ENCODE measurements around the gene NDRG2. TPM values are rescaled to one million over a fixed set of nuclear protein-coding genes. Genes with fewer than 3 reads are reported as not detected.

Gene NDRG2
- total and polyA plus RNA-seq, 4 experiments from 2014 or later, result 26.9 to 34.5 (median 32.2) TPM

- Mint-ChIP-seq H3K9me3 (no peaks in the 10 kb centered on the region), H3K27ac (no peak overlapping the region), H3K4me1 (no peaks in the 10 kb centered on the region), H3K27me3 (peaks cover 28 to 32% of the 10 kb centered on the region in 2 donors), H3K36me3 (no peaks in the 10 kb centered on the region), H3K4me3 (no peak overlapping the region)
- intact Hi-C loops (cut with micrococcal nuclease), result no loop called here
- Histone ChIP-seq H3K27ac (ENCODE audit: low read depth, low read length) (no peak overlapping the region), H3K9me3 (ENCODE audit: control insufficient read depth in 1 of 2, low read length in 2 of 2) (no peaks in the 10 kb centered on the region), H3K27me3 (ENCODE audit: insufficient read depth, low read length) (no peaks in the 10 kb centered on the region), H3K4me1 (ENCODE audit: insufficient read depth, low read length) (no peaks in the 10 kb centered on the region), H3K4me3 (ENCODE audit: low read length in 2 of 2) (no peak overlapping the region), H3K36me3 (ENCODE audit: insufficient read depth, low read length) (no peaks in the 10 kb centered on the region)
- ChIA-PET CTCF (ENCODE audit: partially characterized antibody) (interaction anchor here (0.7 to 3.6 kb wide), 3 partner anchors 8 to 46 kb away, joined by 3 to 16 read pairs (median 3); no protein-coding TSS in a partner anchor), POLR2A (ENCODE audit: partially characterized antibody) (interaction anchor here (1.5 kb wide), 1 partner anchor 10 kb away, joined by 3 read pairs; no protein-coding TSS in a partner anchor)
- no peak for DNase-seq
These were observed 35.9 kb upstream of the NDRG2 start for GRCh38 chr14:21060614-21061346.

GRCh38 chr14:21059842-21060613 lies 35.2 kb upstream of the NDRG2 start:
- no peak overlapping the region for H3K4me3 Mint-ChIP-seq
- Histone ChIP-seq H3K27me3 (ENCODE audit: insufficient read depth, low read length) (no peaks in the 10 kb centered on the region), H3K4me3 (ENCODE audit: low read length in 2 of 2) (no peak overlapping the region), H3K4me1 (ENCODE audit: insufficient read depth, low read length) (no peaks in the 10 kb centered on the region), H3K27ac (ENCODE audit: low read depth, low read length) (no peak overlapping the region), H3K9me3 (ENCODE audit: control insufficient read depth in 1 of 2, low read length in 2 of 2) (no peaks in the 10 kb centered on the region), H3K36me3 (ENCODE audit: insufficient read depth, low read length) (no peaks in the 10 kb centered on the region)
- ChIA-PET POLR2A (ENCODE audit: partially characterized antibody) (no interaction called here), CTCF (ENCODE audit: partially characterized antibody) (interaction anchor here (1.1 kb wide), 1 partner anchor 8 kb away, joined by 3 read pairs; no protein-coding TSS in a partner anchor)
- H3K9me3 Mint-ChIP-seq, result no peaks in the 10 kb centered on the region
- intact Hi-C loops (cut with micrococcal nuclease), result no loop called here
- no peaks in the 10 kb centered on the region for H3K4me1 Mint-ChIP-seq
- no peak for DNase-seq
- no peak overlapping the region for H3K27ac Mint-ChIP-seq
- peaks cover 23 to 26% of the 10 kb centered on the region in 2 donors for H3K27me3 Mint-ChIP-seq
- no peaks in the 10 kb centered on the region for H3K36me3 Mint-ChIP-seq

DNA sequence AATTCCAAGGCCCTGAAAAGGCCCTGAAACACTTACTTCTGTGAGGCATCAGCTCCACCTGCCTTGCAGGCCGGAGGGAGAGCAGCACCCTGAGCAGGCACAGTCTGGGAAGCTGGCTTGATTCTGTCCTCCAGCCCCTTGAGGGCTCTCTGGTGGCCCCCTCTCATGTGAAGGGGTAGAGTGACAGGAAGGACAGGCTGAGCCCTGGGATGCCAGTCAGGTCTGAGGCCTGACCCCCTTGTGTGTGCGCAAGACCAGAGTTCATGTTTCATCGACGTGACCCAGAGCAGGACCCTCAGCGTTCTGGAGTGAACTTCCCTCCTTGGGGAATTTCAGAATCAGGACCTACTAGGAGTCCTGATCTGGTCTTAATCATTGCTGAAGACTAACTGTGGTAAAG lies 34.0 kb upstream of the NDRG2 start:
- H3K27me3 ChIP-seq (ENCODE audit: insufficient read depth, low read length), result no peaks in the 10 kb centered on the region
- H3K27ac ChIP-seq (ENCODE audit: low read depth, low read length), result no peak overlapping the region
- POLR2A ChIA-PET (ENCODE audit: partially characterized antibody), result interaction anchor here (0.9 kb wide), 1 partner anchor 10 kb away, joined by 3 read pairs; no protein-coding TSS in a partner anchor
- DNase-seq, result no peak
- no peaks in the 10 kb centered on the region for H3K36me3 ChIP-seq (ENCODE audit: insufficient read depth, low read length)
- no peaks in the 10 kb centered on the region for H3K9me3 ChIP-seq (ENCODE audit: control insufficient read depth in 1 of 2, low read length in 2 of 2)
- CTCF ChIA-PET (ENCODE audit: partially characterized antibody), result interaction anchor here (1.0 to 3.9 kb wide), 2 partner anchors 10 to 44 kb away, joined by 3 to 22 read pairs; no protein-coding TSS in a partner anchor
- Mint-ChIP-seq H3K4me3 (no peak overlapping the region), H3K27me3 (peaks cover 23 to 25% of the 10 kb centered on the region in 2 donors), H3K9me3 (no peaks in the 10 kb centered on the region), H3K4me1 (peaks cover 0 to 3% (median 0%) of the 10 kb centered on the region in 4 donors), H3K36me3 (no peaks in the 10 kb centered on the region), H3K27ac (no peak overlapping the region)
- H3K4me1 ChIP-seq (ENCODE audit: insufficient read depth, low read length), result no peaks in the 10 kb centered on the region
- H3K4me3 ChIP-seq (ENCODE audit: low read length in 2 of 2), result no peak overlapping the region
- intact Hi-C loops (cut with micrococcal nuclease), result no loop called here

- Mint-ChIP-seq H3K4me1 (peaks cover 0 to 4% (median under 1%) of the 10 kb centered on the region in 4 donors), H3K36me3 (no peaks in the 10 kb centered on the region), H3K4me3 (no peak within 1 kb of the TSS), H3K27ac (peak within 1 kb of the TSS in 1 of 7 donors; percentile 65), H3K27me3 (peaks cover 18 to 20% of the 10 kb centered on the region in 2 donors), H3K9me3 (no peaks in the 10 kb centered on the region)
- intact Hi-C loops (cut with micrococcal nuclease), result no loop called here
- no peaks in the 10 kb centered on the region for H3K27me3 ChIP-seq (ENCODE audit: insufficient read depth, low read length)
- no peaks in the 10 kb centered on the region for H3K9me3 ChIP-seq (ENCODE audit: control insufficient read depth in 1 of 2, low read length in 2 of 2)
- ChIA-PET CTCF (ENCODE audit: partially characterized antibody) (interaction anchor here (1.0 to 3.9 kb wide), 2 partner anchors 10 to 43 kb away, joined by 3 to 22 read pairs; no protein-coding TSS in a partner anchor), POLR2A (ENCODE audit: partially characterized antibody) (interaction anchor here (0.9 kb wide), 1 partner anchor 10 kb away, joined by 3 read pairs; no protein-coding TSS in a partner anchor)
- no peaks in the 10 kb centered on the region for H3K36me3 ChIP-seq (ENCODE audit: insufficient read depth, low read length)
- no peak within 1 kb of the TSS for H3K4me3 ChIP-seq (ENCODE audit: low read length in 2 of 2)
- H3K4me1 ChIP-seq (ENCODE audit: insufficient read depth, low read length), result no peaks in the 10 kb centered on the region
- DNase-seq, result no peak
- no peak within 1 kb of the TSS for H3K27ac ChIP-seq (ENCODE audit: low read depth, low read length)
These were observed 33.2 kb upstream of the NDRG2 start, which contains the start of gene RNASE8 for GRCh38 chr14:21057803-21058675. RNASE8 (plus strand) TSS chr14:21057822; CDS start chr14:21057893, 71 bp downstream.

DNA sequence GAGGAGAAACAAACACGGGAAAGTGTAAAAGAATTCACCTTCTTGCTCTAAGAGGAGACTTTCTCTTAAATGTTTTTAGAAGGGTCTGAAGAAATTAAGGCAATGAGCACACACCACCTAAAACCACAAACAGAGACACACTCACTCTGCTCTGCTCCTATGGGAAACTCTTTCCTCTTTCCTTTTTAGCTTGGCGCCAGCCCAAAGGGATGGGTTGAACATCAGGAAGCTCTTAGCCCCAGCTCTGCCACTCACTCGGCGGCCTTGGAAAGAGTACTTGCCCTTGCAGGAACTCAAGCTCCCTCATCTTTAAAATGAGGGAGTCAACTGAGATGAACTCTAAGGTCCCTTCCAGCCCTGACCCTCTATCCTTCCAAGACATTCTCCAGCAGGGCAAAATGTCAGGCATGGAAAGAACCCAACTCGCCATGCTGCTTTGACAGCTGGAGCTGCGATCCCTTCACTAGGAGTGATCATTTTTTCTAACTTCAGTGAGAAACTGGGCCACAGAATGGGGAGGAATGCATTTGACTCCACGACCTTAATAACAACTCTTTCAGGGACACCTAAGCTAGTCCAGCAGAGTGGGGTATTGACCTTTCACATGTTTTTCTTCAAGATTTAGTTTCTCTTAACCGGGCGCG lies 31.8 kb upstream of the NDRG2 start:
- Mint-ChIP-seq H3K9me3 (no peaks in the 10 kb centered on the region), H3K27ac (no peak overlapping the region), H3K27me3 (peaks cover 14 to 15% of the 10 kb centered on the region in 2 donors), H3K36me3 (no peaks in the 10 kb centered on the region), H3K4me3 (no peak overlapping the region), H3K4me1 (peaks cover 0 to 4% (median under 1%) of the 10 kb centered on the region in 4 donors)
- POLR2A ChIA-PET (ENCODE audit: partially characterized antibody), result no interaction called here
- Histone ChIP-seq H3K4me3 (ENCODE audit: low read length in 2 of 2) (no peak overlapping the region), H3K36me3 (ENCODE audit: insufficient read depth, low read length) (no peaks in the 10 kb centered on the region), H3K27me3 (ENCODE audit: insufficient read depth, low read length) (no peaks in the 10 kb centered on the region), H3K4me1 (ENCODE audit: insufficient read depth, low read length) (no peaks in the 10 kb centered on the region), H3K9me3 (ENCODE audit: control insufficient read depth in 1 of 2, low read length in 2 of 2) (no peaks in the 10 kb centered on the region), H3K27ac (ENCODE audit: low read depth, low read length) (no peak overlapping the region)
- CTCF ChIA-PET (ENCODE audit: partially characterized antibody), result interaction anchor here (1.8 to 3.9 kb wide), 2 partner anchors 12 to 42 kb away, joined by 8 to 22 read pairs; no protein-coding TSS in a partner anchor
- DNase-seq, result no peak
- intact Hi-C loops (cut with micrococcal nuclease), result no loop called here

- H3K27me3 Mint-ChIP-seq, result peaks cover 9 to 10% of the 10 kb centered on the region in 2 donors
- no peaks in the 10 kb centered on the region for H3K36me3 ChIP-seq (ENCODE audit: insufficient read depth, low read length)
- no peak overlapping the region for H3K4me3 Mint-ChIP-seq
- no peaks in the 10 kb centered on the region for H3K36me3 Mint-ChIP-seq
- peaks cover 0 to 4% (median under 1%) of the 10 kb centered on the region in 4 donors for H3K4me1 Mint-ChIP-seq
- no peaks in the 10 kb centered on the region for H3K9me3 ChIP-seq (ENCODE audit: control insufficient read depth in 1 of 2, low read length in 2 of 2)
- DNase-seq, result no peak
- ChIA-PET CTCF (ENCODE audit: partially characterized antibody) (interaction anchor here (1.8 to 3.9 kb wide), 2 partner anchors 13 to 41 kb away, joined by 8 to 22 read pairs; no protein-coding TSS in a partner anchor), POLR2A (ENCODE audit: partially characterized antibody) (no interaction called here)
- no peak overlapping the region for H3K4me3 ChIP-seq (ENCODE audit: low read length in 2 of 2)
- intact Hi-C loops (cut with micrococcal nuclease), result no loop called here
- H3K4me1 ChIP-seq (ENCODE audit: insufficient read depth, low read length), result no peaks in the 10 kb centered on the region
- no peak overlapping the region for H3K27ac Mint-ChIP-seq
- H3K27me3 ChIP-seq (ENCODE audit: insufficient read depth, low read length), result no peaks in the 10 kb centered on the region
- no peaks in the 10 kb centered on the region for H3K9me3 Mint-ChIP-seq
- H3K27ac ChIP-seq (ENCODE audit: low read depth, low read length), result no peak overlapping the region
These were observed 30.7 kb upstream of the NDRG2 start for GRCh38 chr14:21055432-21056117.

Measured in CD4-positive, alpha-beta memory T cell (primary cell).